Liver (tissue), 9 donors: ENCODE results near the gene PLCB3. TPM values are rescaled to one million over a fixed set of nuclear protein-coding genes. Genes with fewer than 3 reads are reported as not detected.

Source experiments
- DNase-seq: peaks from one replicate; pipeline ENCODE4 v3.0.0-alpha.2; 2017; ENCODE audit warnings: low spot score
- H3K27ac ChIP-seq, 2 donors: one replicate each; pipeline ENCODE4 v1.7.0; 2013; ENCODE audit warnings: inconsistent platforms in 2 of 2, low read length in 2 of 2, control low read depth in 1 of 2, low read depth in 1 of 2, mild to moderate bottlenecking in 1 of 2
- H3K27me3 ChIP-seq, 4 donors: one replicate each; pipeline versions ENCODE4 v1.6.1 to v1.7.0; 2013; ENCODE audit warnings: low read length in 3 of 4, inconsistent platforms in 1 of 4, mild to moderate bottlenecking in 1 of 4, moderate library complexity in 1 of 4; ENCODE audit not compliant: control insufficient read depth in 4 of 4, insufficient read depth in 4 of 4
- H3K36me3 ChIP-seq, 4 donors: one replicate each; pipeline versions ENCODE4 v1.6.1 to v1.7.0; 2013; ENCODE audit warnings: low read length in 3 of 4, mild to moderate bottlenecking in 3 of 4, low read depth in 1 of 4, moderate library complexity in 1 of 4; ENCODE audit not compliant: control insufficient read depth in 4 of 4, insufficient read depth in 3 of 4
- H3K4me1 ChIP-seq, 4 donors: one replicate each; pipeline versions ENCODE4 v1.6.1 to v1.7.0; 2013; ENCODE audit warnings: low read length in 3 of 4, mild to moderate bottlenecking in 3 of 4, moderate library complexity in 1 of 4; ENCODE audit not compliant: control insufficient read depth in 4 of 4, insufficient read depth in 4 of 4
- H3K4me3 ChIP-seq, 3 donors: one replicate each; pipeline versions ENCODE4 v1.6.1 to v1.7.0; 2013; ENCODE audit warnings: low read length in 3 of 3, control low read depth in 1 of 3, low read depth in 1 of 3, mild to moderate bottlenecking in 1 of 3
- H3K9ac ChIP-seq, 2 donors: one replicate each; pipeline ENCODE4 v1.7.0; 2013; ENCODE audit warnings: low read length in 2 of 2, mild to moderate bottlenecking in 2 of 2, moderate library complexity in 2 of 2, control low read depth in 1 of 2, low read depth in 1 of 2
- H3K9me3 ChIP-seq, 4 donors: one replicate each; pipeline versions ENCODE4 v1.6.1 to v1.7.0; 2013; ENCODE audit warnings: low read length in 3 of 4; ENCODE audit not compliant: control insufficient read depth in 4 of 4
- EGR1 ChIP-seq, 2 donors: IDR thresholded peaks; 2 replicates each; pipeline ENCODE4 v1.6.1; 2016 to 2018; ENCODE audit warnings: antibody characterized with exemption in 2 of 2, low read depth in 2 of 2
- FOXA1 ChIP-seq: IDR thresholded peaks from 2 replicates; pipeline ENCODE4 v1.6.1; 2016; ENCODE audit warnings: antibody characterized with exemption
- FOXA2 ChIP-seq: IDR thresholded peaks from 2 replicates; pipeline ENCODE4 v1.6.1; 2016; ENCODE audit warnings: antibody characterized with exemption
- JUND ChIP-seq, 2 donors: IDR thresholded peaks; 2 replicates each; pipeline ENCODE4 v1.6.1; 2016; ENCODE audit warnings: antibody characterized with exemption in 2 of 2
- NR2F2 ChIP-seq: IDR thresholded peaks from 2 replicates; pipeline ENCODE4 v1.6.1; 2016; ENCODE audit warnings: antibody characterized with exemption
- RXRA ChIP-seq, 2 donors: IDR thresholded peaks; 2 replicates each; pipeline ENCODE4 v1.6.1; 2017 to 2018; ENCODE audit warnings: antibody characterized with exemption in 2 of 2, mild to moderate bottlenecking in 1 of 2
- SP1 ChIP-seq: IDR thresholded peaks from 2 replicates; pipeline ENCODE4 v1.6.1; 2018; ENCODE audit warnings: antibody characterized with exemption, mild to moderate bottlenecking
- WGBS: extraction: QIAGEN DNeasy Blood & Tissue Kit; methylation state at CpG from one replicate; pipeline ENCODE4 v1.1.7; 2013; 5-methylcytosine and 5-hydroxymethylcytosine counted together
- polyA plus RNA-seq, 2 donors: library from polyadenylated mRNA; stranded (reverse) in 1 of 2; unstranded in 1 of 2; fragments of 200-250 nt in 1 of 2; fragments of >200 nt in 1 of 2; fragmentation: Nextera tagmentation in 1 of 2; extraction: Ambion mirVana in 1 of 2; gene quantifications; one replicate each; pipeline versions ENCODE4 v1.2.1 to v1.2.3, GENCODE V29; 2013 to 2015
- total RNA-seq, 2 donors: library from RNA; depleted of rRNA; stranded (reverse); fragments of >200 nt; gene quantifications; one replicate each; pipeline ENCODE4 v1.2.3, GENCODE V29; 2014
- TF ChIP-seq, protein P1 (sequence below): IDR thresholded peaks from 2 replicates; pipeline ENCODE4 v1.6.1; 2016; ENCODE audit warnings: antibody characterized with exemption, mild to moderate bottlenecking
- TF ChIP-seq, protein P2 (sequence below): IDR thresholded peaks from 2 replicates; pipeline ENCODE4 v1.6.1; 2016; ENCODE audit warnings: antibody characterized with exemption
- TF ChIP-seq, protein P3 (sequence below): IDR thresholded peaks from 2 replicates; pipeline ENCODE4 v1.6.1; 2016; ENCODE audit warnings: antibody characterized with exemption
- donor health status: healthy.
- donor health status: healthy.
- donor health status: healthy.
- donor health status: healthy.
- donor health status: healthy.

The PLCB3 gene
- total and polyA plus RNA-seq, 4 donors: 0.79 to 8.5 (median 5.4) TPM

DNA sequence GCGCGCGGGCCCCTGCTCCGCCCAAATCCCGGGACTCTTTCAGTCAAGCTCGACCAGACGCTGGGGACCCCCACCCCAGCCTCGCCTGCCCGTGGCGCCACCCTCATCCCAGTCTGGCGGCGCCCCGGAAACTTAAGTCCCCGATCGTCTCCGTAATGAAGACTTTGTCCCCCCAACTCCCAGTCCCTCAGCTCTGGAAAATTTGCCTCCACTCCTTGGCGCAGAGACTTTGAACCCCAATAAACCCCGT lies 348 bp downstream of the PLCB3 start (continued):
- TF ChIP-seq, protein P1, sequence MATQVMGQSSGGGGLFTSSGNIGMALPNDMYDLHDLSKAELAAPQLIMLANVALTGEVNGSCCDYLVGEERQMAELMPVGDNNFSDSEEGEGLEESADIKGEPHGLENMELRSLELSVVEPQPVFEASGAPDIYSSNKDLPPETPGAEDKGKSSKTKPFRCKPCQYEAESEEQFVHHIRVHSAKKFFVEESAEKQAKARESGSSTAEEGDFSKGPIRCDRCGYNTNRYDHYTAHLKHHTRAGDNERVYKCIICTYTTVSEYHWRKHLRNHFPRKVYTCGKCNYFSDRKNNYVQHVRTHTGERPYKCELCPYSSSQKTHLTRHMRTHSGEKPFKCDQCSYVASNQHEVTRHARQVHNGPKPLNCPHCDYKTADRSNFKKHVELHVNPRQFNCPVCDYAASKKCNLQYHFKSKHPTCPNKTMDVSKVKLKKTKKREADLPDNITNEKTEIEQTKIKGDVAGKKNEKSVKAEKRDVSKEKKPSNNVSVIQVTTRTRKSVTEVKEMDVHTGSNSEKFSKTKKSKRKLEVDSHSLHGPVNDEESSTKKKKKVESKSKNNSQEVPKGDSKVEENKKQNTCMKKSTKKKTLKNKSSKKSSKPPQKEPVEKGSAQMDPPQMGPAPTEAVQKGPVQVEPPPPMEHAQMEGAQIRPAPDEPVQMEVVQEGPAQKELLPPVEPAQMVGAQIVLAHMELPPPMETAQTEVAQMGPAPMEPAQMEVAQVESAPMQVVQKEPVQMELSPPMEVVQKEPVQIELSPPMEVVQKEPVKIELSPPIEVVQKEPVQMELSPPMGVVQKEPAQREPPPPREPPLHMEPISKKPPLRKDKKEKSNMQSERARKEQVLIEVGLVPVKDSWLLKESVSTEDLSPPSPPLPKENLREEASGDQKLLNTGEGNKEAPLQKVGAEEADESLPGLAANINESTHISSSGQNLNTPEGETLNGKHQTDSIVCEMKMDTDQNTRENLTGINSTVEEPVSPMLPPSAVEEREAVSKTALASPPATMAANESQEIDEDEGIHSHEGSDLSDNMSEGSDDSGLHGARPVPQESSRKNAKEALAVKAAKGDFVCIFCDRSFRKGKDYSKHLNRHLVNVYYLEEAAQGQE: no peak

DNA sequence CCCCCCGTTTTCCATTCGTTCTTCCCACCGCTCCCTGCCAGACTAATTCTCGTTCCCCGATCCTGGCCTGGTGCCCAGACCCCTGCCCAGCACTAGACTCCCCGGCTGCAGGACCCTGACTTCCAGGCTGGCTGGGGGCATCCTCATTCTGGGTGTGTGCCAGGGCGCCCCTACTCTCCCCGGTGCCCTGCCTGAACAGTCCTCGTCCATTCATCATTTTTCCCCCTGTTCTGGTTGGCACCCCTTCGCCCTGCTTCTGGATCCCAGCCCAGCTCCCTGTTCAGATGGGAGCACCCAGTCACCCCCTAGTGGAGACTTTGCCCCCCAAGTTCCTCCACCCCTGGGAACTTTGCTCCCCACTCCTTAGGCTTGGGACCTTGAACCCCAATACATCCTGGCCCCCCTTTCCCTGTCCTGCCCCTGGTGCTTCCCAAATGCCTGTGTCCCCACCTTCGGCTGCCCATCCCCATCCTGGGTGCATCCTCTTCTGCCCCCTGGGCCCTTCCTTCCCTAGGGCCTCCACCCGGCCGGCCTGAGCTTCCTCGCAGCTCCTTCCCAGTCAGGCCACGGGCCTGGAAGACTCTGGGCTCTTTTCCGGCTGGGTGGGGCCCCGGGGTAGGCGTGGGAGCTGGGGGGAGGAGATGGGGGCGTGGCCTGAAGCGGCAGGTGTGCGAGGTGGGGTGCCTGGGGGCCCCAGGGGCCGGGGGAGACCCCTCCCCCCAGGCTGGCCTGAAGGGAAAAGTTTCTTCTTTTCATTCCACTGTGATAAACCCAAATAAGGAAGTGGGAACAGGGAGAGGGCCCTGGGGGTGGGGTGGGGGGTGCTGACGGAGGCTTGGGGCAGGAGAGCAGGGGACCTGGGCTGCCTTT lies 908 bp downstream of the PLCB3 start:
- Histone ChIP-seq H3K9me3 (no peaks in the 10 kb centered on the region), H3K9ac (peak overlapping the region in 1 of 2 donors; percentile 63), H3K36me3 (peaks cover 0 to 9% (median 3%) of the 10 kb centered on the region in 4 donors), H3K27ac (no peak overlapping the region), H3K4me3 (peak overlapping the region; percentile 36 to 67 (median 51)), H3K4me1 (peaks cover 10 to 44% (median 34%) of the 10 kb centered on the region in 4 donors), H3K27me3 (no peaks in the 10 kb centered on the region)
- DNase-seq: no peak
- no peak for TF ChIP-seq RXRA (IDR thresholded peaks at IDR 0.05)
- TF ChIP-seq FOXA1: no peak
- TF ChIP-seq, protein P1: no peak
- no peak for TF ChIP-seq FOXA2
- 30% methylated on average over 23 of the region's 23 CpGs for WGBS

DNA sequence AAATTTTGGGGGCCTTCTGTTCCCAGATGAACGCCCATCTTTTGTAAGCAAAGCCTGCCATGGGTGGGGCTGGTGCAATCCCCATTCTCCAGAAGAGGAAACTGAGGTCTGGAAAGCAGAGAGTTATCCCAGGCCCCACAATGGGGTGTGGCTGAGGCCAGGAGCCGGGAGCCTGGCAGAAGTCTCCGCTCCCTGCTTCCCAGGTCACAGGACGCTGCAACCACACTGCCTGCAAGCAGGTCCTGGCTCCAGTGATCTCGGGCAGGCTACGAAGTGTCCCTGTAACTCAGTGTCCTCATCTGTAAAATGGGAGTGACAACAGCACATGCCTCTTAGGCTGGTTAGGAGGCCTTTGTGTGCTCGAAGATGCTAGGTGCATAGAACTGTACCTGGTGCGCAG lies 1.7 kb downstream of the PLCB3 start:
- no peaks in the 10 kb centered on the region for H3K9me3 ChIP-seq
- DNase-seq: no peak
- TF ChIP-seq, protein P2, sequence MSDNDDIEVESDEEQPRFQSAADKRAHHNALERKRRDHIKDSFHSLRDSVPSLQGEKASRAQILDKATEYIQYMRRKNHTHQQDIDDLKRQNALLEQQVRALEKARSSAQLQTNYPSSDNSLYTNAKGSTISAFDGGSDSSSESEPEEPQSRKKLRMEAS: no peak
- no peak for TF ChIP-seq JUND (IDR thresholded peaks at IDR 0.05)
- TF ChIP-seq FOXA2: no peak
- TF ChIP-seq, protein P3, sequence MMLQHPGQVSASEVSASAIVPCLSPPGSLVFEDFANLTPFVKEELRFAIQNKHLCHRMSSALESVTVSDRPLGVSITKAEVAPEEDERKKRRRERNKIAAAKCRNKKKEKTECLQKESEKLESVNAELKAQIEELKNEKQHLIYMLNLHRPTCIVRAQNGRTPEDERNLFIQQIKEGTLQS: no peak
- no peak for TF ChIP-seq NR2F2
- no peak for TF ChIP-seq SP1
- no peak for TF ChIP-seq EGR1 (IDR thresholded peaks at IDR 0.05; ENCODE audit: low read depth in 2 of 2)
- TF ChIP-seq, protein P1: no peak
- no peak overlapping the region for H3K9ac ChIP-seq
- peaks cover 0 to 9% (median 3%) of the 10 kb centered on the region in 4 donors for H3K36me3 ChIP-seq
- H3K27ac ChIP-seq: no peak overlapping the region
- H3K4me1 ChIP-seq: peaks cover 5 to 36% (median 28%) of the 10 kb centered on the region in 4 donors
- WGBS: 88% methylated on average over 8 of the region's 8 CpGs
- no peak overlapping the region for H3K4me3 ChIP-seq
- no peaks in the 10 kb centered on the region for H3K27me3 ChIP-seq
